GM04503 (cell line): ENCODE results near the gene CBFA2T3.
"Not testable (repeated sequence)": the region's sequence is repeated elsewhere in the genome, so short reads cannot be mapped to it uniquely, and the experiment has no call there.

Experiments used
- DNase-seq: peaks from one replicate; pipeline ENCODE4 v3.0.0-alpha.2; 2012; ENCODE audit warnings: low read depth

CBFA2T3 gene

DNA sequence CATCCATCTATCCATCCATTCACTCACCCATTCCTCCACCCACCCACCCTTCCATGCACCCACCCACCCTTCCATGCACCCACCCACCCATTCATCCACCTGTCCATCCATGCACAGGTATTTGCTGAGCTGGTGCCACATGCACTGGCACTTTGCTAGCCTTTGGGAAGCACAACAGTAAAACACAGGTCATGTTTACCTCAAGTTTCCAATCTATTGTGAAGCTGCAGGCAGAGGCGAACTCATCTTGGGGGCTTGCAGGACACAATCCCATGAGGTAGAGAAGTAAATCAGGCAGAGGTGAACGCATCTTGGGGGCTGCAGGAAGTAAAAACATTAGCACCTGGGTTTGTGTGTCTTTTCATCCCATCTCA is 35.6 kb upstream of the CBFA2T3 start:
- no peak for DNase-seq

- no peak for DNase-seq
These were observed 35.1 kb upstream of the CBFA2T3 start for GRCh38 chr16:89011909-89012621.

DNA sequence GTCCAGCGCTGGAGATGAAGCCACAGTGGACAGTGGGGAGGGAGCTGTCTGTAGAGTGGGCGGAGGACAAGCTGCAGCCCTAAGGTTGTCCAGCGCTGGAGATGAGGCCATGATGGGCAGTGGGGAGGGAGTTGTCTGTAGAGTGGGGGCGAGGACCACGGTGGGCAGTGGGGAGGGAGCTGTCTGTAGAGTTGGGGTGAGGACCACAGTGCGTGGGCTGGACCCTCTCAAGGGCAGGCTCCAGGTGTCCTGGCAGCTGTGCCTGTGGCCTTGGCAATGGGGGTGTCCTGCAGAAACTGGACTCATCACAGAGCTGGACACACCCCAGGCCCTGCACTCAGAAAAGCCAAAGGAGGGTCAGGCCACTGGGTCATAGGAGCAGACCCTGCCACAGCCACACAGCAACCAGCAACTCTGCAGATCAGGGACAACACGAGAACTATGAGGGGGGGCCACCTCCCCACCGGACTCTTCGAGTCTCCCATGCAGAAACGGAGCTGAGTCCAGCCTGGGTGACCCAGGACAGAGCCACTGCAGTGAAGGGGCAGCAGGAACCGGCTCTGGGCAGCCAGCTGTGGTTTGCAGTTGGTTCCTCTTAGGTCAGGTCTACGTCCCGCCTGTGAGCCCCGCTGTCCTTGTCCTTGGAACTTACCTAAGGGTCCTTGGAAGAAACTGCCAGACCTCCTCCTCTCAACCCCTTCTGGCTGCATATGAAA is 33.4 kb upstream of the CBFA2T3 start:
- no peak for DNase-seq

- DNase-seq: no peak
These were observed 32.6 kb upstream of the CBFA2T3 start for GRCh38 chr16:89009343-89010209.

- DNase-seq: not testable (repeated sequence)
These were observed 31.8 kb upstream of the CBFA2T3 start for GRCh38 chr16:89008796-89009195.

- no peak for DNase-seq
These were observed 30.6 kb upstream of the CBFA2T3 start for GRCh38 chr16:89007371-89008249.

DNA sequence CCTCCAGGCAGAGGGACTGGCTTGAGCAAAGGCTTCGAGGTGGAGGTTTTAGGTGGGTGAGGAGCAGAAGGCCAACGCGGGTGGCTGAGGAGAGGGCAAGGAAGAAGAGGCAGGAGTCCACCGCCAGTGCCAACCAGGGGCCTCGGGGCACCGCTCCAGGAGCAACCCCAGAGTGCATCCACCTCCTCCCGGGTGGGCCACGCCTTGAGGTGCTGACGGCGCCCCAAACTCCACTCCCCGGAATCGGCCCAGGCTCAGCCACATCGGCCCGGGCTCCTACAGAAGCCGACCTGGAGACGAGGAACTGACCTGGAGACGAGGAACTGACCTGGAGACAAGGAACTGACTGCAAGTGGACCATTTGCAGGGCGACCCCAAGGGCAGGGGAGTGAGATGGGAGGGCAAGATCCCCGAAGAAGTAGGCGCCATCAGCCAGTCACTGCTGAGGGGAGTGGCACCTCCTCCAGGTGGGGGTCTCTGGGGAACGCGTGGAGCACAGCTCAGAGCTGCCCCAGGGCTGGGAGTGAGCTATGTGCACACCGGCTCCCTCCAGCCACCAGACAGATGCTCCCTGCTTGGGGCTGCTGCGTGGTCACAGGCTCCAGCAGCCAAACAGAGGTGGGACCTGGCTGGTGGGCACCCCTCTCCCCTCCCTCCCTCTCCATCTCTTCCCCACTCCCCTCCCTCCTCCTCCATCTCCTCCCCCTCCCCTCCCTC is 29.2 kb upstream of the CBFA2T3 start:
- no peak for DNase-seq

- DNase-seq: no peak
These were observed 28.4 kb upstream of the CBFA2T3 start for GRCh38 chr16:89005201-89006035.

DNA sequence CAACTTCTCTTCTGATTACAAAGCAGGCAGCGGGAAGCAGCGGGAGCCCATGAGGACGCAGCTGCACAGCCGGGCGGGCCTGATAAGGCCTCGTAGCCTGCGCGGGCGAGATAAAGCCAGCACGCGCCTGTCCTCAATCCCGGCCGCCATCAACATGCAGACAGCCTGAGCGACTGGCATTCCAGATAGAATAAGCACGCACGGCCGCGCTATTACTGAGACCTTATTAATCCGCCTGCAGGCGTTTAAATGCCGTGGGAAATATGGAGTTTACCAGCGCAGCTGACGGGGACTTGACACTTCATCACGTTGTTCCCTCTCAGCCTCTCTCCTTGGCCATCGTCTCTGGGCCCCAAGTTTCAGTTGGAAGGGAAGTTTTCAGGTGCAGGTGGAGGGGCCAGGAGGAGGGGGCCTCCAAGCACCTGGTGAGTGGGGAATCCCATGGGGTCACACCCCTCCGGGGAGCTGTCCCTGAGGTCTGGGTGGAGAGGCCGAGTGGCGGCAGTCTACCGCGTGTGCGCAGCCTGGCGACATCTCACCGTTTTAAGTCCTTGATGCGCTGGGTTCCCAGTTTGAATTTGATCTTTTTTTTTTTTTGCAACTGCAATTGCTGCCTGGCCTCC is 27.3 kb upstream of the CBFA2T3 start:
- no peak for DNase-seq

- no peak for DNase-seq
These were observed 26.8 kb upstream of the CBFA2T3 start for GRCh38 chr16:89003831-89004208.

DNA sequence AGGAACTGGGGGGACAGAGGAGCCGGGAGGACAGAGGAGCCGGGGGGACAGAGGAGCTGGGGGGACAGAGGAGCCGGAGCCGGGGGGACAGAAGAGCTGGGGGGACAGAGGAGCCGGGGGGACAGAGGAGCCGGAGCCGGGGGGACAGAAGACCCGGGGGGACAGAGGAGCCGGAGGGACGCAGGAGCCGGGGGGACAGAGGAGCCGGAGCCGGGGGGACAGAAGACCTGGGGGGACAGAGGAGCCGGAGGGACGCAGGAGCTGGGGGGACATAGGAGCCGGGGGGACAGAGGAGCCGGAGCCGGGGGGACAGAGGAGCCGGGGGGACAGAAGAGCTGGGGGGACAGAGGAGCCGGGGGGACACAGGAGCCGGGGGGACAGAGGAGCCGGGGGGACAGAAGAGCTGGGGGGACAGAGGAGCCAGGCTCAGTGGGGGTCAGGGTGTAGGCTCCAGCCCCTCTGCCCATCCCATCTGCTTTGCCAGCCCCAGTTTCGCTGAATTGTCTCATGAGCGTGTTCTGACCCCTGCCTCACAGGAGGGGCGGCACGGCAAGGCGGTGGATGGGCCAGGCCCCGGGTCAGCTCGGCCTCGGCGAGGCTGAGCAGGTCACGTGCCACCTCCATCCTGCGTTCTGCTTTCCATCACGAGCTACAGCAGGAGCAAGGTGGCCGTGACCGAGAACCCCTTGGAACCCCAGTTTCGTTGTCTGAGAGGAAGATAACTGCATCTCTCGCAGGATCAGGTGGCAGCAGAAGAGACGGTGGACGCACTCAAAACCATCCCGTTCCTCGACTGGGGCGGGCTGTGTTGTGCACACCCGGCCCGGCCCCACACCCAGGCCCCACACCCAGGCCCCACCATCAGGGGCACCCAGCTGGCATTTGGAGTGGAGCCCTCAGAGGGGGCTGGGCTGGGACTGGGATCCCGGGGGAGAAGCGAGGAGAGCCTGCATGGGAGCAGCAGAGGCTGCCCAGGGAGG is 26.1 kb upstream of the CBFA2T3 start:
- no peak for DNase-seq

DNA sequence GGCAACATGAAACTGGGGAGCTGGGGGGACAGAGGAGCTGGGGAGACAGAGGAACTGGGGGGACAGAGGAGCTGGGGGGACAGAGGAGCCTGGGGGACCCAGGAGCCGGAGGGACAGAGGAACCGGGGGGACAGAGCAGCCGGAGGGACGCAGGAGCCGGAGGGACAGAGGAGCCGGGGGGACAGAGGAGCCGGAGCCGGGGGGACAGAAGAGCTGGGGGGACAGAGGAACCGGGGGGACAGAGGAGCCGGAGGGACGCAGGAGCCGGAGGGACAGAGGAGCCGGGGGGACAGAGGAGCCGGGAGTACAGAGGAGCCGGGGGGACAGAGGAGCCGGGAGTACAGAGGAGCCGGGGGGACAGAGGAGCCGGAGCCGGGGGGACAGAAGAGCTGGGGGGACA is 25.1 kb upstream of the CBFA2T3 start:
- not testable (repeated sequence) for DNase-seq

GRCh38 chr16:89001117-89002027 is 24.4 kb upstream of the CBFA2T3 start:
- DNase-seq: no peak

GRCh38 chr16:89000207-89000959 is 23.4 kb upstream of the CBFA2T3 start:
- DNase-seq: no peak

GRCh38 chr16:88999457-89000206 is 22.6 kb upstream of the CBFA2T3 start:
- no peak for DNase-seq
